GM11168 (cell line): Measurements from ENCODE around the gene DMRTA1.
"Not testable (repeated sequence)": the region's sequence is repeated elsewhere in the genome, so short reads cannot be mapped to it uniquely, and the experiment has no call there.

Experiments used
- in situ Hi-C: fragments of 300-500 bp; cut with MboI; formaldehyde crosslinking; loops from one replicate; pipeline ENCODE4 v1.12.0; 2022; ENCODE audit warnings: low sequenced_read_pairs; ENCODE audit not compliant: unreplicated experiment

DMRTA1 gene, protein sequence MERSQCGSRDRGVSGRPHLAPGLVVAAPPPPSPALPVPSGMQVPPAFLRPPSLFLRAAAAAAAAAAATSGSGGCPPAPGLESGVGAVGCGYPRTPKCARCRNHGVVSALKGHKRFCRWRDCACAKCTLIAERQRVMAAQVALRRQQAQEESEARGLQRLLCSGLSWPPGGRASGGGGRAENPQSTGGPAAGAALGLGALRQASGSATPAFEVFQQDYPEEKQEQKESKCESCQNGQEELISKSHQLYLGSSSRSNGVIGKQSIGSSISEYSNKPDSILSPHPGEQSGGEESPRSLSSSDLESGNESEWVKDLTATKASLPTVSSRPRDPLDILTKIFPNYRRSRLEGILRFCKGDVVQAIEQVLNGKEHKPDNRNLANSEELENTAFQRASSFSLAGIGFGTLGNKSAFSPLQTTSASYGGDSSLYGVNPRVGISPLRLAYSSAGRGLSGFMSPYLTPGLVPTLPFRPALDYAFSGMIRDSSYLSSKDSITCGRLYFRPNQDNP

DNA sequence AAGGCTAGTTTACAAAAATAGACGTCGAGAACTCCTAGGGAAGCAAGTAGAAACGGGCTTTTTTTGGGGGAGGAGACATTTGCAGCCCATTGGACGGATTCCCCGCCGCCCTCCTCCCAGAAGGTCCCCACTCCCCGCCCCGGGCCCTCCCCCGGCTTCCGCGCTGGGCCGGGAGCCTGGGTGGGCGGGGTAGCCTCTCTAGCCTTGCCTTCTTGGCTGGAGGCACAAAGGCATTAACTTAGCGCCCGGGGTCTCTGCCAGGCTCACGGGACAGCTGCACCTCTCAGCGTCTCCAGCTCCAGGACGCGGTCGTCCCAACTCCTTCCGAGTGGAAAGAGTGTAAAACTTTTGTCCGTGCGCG is at the start of gene DMRTA1:
DMRTA1 (plus strand) TSS at position 236 of the 361 bp plus-strand sequence. CDS start 242 bp downstream, outside the sequence.
- in situ Hi-C loops, result no loop called here

DNA sequence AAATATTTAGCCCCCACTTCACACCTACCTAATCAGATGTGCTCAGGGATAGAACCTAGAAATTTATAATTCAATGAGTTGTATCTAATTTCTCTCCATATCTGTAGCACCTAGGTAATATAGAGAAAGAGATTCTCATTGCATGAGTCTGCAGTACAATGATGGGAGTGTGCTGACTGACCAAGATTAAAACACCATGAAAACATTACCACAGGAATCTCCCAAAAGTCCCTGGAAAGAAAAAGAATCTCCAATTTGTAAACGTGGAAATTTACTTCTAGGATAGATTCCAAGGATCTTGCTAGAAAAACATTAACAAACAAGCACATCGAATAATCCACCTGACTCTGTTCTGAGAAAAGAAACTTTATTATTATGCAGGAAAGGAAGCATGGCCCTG is 45.0 kb upstream of the DMRTA1 start:
- in situ Hi-C loops, result no loop called here

DNA sequence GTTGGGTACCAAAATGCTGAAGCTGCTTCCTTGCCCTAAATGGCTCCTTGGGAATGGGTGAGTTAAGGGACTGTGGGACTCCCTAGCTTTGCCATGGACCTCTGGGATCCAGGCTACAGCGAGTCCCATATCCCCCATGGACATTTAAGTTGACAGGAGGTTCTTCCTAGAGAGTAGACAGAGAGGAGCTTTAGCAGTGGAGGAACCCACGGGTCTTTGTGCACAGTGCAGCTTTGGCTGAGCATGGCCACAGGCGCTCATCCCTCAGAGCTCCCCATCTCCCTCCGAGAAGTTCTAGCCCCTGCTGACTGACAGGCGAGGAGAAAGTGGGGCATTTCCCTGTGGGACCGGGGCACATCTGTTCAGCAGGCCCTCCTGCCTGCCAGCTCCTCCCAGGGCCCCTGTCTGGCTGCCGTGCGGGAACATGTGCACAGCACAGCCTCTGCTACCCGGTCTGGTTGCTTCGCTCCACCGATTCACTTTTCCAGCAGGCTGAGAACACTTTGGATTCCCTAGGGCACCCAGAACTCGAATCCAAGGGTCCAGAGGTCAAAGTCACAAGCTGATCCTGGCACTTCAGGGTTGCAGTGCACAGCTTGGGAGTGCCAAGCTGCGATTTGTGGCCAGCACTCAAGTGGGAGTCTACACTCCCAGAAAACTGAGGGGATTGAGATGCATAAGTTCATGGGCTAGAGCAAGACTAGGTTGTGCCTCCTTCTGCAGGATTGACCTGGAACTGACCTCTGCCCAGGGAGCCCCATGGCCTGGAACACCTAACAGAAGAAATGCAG is 40.6 kb upstream of the DMRTA1 start:
- in situ Hi-C loops, result no loop called here

DNA sequence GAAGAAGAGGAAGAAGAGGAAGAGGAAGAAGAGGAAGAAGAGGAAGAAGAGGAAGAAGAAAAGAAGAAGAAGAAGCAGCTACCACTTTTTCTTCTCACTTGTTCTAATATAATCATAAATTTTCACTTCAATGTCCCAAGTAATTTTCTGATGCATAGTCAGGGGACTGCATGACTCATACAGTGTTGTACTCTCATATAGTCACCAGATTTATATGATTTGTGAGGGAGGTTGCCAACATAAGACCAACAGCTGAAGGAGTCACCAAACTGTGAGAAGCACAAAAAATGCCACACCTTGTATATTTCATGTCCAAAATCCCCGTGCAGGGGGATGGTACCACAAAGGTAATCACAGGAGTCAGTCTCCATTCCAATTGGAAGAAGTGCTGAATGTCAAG is 32.7 kb upstream of the DMRTA1 start:
- in situ Hi-C loops, result no loop called here

DNA sequence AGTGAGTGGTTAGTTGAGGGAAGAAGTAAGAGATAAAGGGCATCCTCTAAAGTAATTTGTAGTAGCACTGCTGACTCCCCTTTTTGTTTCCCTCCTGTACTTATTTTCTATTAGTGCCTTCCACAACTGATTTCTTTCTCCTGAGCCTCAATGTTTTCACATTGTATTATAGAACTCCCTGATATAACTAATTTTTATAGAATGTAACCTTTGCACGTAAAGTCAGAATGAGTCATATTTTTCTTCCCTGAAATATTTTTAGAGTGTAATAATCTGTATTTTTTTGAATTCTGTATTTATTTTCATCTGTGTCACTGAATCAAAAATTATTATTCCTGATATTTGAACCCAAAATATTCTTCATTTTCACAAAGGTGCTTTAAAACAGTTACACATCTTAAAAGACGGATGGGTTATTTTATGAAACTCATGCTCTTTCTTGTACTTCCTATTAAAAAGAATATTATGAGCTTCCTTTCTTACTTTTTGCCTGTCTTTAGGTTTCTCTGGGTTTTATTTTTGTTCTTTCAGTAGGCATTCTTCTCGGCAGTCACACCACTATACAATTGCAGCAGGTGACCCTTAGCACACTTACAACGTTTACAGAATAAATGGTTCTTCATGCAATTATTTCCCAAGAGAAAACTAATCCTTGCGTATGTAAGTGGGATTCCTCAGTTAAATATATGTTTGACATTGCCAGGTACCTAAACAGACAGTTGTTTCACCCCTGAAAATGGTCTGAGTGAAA is 30.5 kb upstream of the DMRTA1 start:
- in situ Hi-C loops, result no loop called here

DNA sequence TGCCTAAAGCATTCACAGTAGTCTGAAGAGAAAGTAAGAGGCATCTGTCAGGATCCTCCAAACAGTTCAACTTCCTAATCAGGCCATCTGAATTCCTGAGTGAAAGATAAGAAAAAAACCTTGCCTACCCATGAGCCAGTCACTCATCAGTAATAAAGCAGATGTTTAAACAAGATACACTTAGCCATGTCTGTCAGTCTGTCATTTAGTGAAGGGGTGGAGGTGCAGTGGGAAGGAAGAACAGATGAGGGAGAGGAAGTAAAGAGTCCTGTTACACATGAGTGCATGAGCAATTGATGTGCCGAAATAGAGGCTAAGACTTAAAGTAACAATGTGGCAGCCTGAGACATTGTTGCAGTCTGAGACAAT is 29.9 kb upstream of the DMRTA1 start:
- in situ Hi-C loops, result no loop called here

DNA sequence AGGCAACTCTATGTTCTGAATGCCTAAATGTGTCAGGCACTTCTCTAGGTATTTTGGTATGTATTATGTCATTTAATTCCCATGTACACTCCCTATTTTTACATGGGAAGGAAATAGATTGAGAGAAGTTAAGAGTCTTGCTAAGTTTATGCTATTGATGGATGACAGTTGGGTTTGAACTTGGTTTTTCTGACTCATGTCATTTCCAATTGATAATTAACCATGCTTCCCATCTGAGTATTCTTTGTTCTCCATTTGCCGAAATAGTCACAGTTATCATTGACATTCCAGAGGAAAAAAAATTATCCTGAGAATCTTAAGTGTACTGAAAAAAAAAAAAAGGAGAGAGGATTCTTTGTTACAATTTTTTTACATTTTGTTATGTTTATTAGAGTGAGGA is 23.1 kb upstream of the DMRTA1 start:
- in situ Hi-C loops, result no loop called here

DNA sequence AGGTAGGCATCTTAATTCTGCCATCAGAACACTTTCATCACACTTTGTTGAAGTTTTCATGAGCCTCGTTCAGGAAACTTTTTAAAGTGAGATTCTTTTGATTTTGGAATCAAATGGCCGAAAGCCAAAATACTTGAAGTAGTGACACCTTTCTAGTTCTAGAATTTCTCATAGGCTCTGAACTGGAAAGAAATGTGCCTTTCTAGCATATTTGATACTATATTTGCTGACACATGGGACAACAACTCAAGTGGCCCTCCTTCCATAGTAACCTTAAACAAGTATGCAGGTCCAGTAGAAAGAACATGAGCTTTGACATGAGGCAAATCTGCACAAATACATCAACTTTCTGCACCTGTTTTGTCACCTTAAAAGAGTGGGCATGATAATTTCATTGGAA is 22.0 kb upstream of the DMRTA1 start:
- in situ Hi-C loops, result no loop called here

DNA sequence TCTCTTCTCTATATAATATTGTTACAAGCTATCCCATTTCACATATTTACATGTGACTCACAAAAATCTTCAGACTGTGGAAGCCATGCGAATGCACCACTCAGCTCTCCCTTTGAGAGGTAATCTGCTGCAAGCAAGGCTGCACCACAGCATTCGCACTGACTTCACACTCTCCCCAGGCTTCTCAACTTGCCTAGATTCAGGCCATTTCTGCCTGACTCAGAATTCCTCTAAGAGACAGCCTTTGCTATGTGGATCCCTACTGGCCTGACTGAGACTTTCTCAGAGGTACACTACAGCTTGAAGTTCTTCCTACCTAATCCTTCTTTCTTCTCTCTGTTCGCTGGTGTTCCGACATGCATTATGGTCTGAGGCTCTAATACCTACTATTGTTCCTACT is 21.1 kb upstream of the DMRTA1 start:
- in situ Hi-C loops, result no loop called here

DNA sequence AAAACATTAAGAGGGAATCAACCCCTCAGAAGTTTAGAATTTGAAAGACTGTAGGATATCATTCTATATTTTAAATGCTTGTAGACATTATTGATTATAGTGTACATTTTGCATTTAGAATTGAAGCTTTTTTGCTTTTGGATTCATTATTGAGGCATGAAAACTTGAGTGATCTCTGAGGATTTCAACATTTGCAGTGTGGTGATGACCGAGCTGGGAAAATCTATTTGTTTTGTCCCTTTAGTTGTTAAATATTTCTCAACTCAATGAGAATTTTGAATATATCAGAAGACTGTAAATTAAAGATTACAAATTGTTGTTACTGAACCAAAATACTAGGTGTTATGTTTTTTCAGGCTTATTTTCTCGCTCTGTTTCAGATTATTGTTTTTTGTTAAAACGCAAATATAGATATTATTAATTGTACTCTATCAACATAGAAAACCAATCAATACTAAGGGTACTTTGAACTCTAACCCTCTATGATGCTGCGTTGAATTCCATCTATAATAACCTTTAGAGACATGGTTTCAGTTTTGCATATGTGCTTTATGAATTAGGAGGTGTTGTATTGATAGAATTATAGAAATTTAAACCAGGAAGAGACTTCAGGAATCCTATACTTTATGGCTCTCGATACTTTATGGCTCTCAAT is 19.3 kb upstream of the DMRTA1 start:
- in situ Hi-C loops, result no loop called here

DNA sequence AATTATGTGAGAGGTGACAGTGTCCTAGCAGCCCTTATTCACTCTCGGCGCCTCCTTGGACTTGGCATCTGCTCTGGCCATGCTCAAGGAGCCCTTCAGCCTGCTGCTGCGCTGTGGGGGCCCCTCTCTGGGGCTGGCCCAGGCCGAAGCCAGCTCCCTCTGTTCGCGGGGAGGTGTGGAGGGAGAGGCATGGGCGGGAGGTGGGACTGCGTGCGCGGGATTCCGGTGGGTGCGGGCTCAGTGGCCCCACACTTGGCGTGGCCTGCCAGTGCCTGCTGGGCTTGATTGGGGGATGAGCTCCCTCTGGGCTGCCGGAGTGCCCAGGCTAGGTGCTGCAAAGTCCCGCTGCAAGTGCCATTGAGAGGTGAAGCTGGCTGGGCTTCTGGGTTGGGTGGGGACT is 12.9 kb upstream of the DMRTA1 start:
- in situ Hi-C loops, result no loop called here

DNA sequence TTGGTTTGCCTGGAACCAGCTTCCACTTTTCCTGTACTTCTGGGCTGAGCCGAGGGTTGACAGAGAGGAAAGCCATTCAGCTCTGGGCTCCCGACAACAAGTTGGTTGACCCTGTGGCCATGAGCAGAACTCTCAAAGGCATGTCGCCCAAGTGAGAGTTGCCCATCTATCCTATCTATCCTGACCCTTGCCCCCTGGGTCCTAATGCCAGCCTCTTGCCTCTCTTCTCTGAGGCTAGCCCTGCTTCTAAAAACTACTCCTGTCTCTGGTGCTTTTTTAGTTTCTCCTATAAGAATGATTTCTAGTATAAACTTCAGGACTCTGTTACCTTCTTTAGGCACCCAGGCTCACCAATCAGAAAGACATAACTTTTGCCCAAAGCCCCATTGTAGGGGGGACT is 11.4 kb upstream of the DMRTA1 start:
- in situ Hi-C loops, result not testable (repeated sequence)

DNA sequence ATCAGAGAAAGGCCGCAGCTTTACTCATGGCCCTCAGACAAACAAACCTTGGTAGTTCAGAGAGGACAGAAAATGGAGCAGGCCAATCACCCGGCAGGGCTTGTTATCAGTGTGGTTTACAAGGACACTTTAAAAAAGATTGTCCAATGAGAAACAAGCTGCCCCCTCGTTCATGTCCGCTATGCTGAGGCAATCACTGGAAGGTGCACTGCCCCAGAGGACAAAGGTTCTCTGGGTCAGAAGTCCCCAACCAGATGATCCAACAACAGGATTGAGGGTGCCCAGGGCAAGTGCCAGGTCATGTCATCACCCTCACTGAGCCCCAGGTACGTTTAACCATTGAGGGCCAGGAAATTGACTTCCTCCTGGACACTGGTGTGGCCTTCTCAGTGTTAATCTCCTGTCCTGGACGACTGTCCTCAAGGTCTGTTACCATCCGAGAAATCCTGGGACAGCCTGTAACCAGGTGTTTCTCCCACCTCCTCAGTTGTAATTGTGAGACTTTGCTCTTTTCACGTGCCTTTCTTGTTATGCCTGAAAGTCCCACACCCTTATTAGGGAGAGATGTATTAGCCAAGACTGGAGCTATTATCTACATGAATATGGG is 9.1 kb upstream of the DMRTA1 start:
- in situ Hi-C loops, result not testable (repeated sequence)

DNA sequence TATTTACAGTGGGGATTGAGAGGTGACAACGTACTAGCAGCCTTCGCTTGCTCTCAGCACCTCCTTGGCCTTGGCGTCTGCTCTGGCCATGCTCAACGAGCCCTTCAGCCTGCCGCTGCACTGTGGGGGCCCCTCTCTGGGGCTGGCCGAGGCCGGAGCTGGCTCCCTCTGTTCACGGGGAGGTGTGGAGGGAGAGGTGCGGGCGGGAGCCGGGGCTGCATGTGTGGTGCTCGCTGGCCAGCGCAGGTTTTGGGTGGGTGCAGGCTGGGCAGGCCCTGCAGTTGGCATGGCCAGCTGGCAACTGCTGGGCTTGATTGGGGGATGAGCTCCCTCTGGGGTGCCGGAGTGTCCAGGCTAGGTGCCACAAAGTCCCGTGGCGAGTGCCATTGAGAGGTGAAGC is 5.8 kb upstream of the DMRTA1 start:
- in situ Hi-C loops, result no loop called here

DNA sequence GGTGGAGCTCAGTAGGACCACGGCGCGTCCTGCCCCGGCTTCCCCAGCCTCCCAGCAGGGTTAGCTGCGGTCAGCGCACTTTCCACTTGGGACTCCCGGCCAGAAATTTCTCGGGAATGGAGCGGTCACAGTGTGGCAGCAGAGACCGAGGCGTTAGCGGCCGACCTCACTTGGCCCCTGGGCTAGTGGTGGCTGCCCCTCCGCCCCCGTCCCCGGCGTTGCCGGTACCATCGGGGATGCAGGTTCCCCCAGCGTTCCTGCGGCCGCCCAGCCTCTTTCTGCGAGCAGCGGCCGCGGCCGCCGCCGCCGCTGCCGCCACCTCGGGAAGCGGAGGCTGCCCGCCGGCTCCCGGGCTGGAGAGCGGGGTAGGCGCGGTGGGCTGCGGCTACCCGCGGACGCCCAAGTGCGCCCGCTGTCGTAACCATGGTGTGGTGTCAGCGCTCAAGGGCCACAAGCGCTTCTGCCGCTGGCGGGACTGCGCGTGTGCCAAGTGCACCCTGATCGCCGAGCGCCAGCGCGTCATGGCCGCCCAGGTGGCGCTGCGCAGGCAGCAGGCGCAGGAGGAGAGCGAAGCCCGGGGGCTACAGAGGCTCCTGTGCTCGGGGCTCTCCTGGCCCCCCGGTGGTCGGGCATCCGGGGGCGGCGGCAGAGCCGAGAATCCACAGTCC is 460 bp downstream of the DMRTA1 start:
- in situ Hi-C loops, result no loop called here

DNA sequence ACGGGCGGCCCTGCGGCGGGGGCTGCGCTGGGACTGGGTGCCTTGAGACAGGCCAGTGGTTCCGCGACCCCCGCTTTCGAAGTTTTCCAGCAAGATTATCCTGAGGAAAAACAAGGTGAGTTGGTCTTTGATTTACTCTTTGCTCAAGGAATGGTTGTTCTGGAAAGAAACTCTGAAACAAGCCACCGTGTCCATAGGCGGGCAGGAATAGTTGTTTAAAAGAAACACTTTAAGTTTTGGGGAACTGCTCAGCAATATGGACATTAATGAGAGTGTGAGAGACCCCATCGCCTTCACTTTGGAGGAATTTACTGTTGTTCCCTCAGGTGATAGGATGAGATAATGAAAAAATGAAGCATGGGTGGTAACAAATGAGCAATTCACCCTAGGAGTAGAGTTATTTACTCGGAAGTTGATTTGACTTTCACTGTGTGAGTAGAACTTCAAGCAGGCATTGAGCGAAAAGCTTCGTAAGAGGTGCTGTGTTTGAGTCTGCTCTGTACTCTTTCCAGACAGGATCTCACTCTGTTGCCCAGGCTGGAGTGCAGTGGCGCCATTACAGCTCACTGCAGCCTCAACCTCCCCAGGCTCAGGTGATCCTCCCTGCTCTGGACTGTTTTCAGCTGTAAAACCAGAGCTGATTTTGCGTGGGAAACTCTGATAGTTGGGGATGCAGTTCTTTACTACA is 1.1 kb downstream of the DMRTA1 start:
- in situ Hi-C loops, result no loop called here

DNA sequence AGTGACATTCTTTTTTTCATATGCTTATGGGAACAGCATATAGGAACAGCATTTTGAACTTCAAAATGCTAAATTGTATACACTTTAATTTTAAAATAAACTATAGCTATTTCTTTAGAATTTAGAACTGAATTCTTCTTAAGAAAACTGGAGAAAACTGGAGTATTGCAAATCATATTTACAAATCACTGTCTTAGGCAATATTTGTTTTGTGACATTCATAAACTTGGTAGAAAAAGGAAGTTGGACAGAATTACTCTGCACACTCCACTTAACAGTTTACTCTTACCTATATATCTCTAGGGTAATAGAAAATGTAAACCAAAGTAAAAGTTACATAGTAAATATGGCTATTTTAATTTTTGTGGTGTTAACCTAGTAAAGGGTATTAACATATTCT is 3.1 kb downstream of the DMRTA1 start:
- in situ Hi-C loops, result loop anchor here (10.0 to 25.0 kb wide), 2 partner anchors 195 to 637 kb away; partner anchors contain the start of gene MTAP

DNA sequence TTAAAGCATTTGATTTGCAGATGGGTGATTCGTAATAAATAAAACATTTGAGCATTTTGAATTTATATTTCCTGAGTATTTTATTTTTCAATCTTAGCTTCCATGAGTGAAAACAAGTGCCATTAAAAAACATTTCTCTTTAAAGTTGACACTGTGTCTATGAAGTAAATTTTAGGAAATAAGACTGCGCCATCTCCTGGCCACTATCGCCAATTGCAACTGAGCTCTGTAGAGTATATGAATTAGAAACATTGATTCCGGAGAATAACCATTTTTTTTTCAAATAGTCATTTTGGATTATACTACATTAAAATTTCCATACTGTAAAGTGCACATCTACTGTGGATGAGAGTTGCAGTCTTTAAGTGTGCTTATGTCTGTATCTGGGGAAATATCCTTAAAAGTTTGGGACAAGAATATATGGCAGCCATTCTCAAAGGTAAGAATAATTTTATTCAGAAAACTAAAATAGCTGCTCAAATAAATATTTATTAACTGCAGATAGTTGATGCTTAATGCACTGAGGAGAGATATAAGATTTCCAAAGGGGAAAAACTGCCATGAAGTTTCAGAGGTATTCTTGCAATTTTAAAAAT is 5.9 kb downstream of the DMRTA1 start:
- in situ Hi-C loops, result loop anchor here (10.0 to 25.0 kb wide), 2 partner anchors 198 to 640 kb away; partner anchors contain the start of gene MTAP
